Testis (tissue), 2 donors: ENCODE measurements around the gene TIGIT.

Experiments
- CTCF ChIP-seq, 3 experiments: fragments of 450-650 bp in 2 of 3; fragments of 200-600 bp in 1 of 3; sonication (generic) in 1 of 3; IDR thresholded peaks; one replicate each; pipeline ENCODE4 v1.5.1; 2016 to 2019; ENCODE audit warnings: antibody characterized with exemption in 3 of 3, mild to moderate bottlenecking in 2 of 3, moderate library complexity in 1 of 3
- POLR2A ChIP-seq: fragments of 450-650 bp; IDR thresholded peaks from one replicate; pipeline ENCODE4 v1.6.1; 2017; ENCODE audit warnings: antibody characterized with exemption, mild to moderate bottlenecking, moderate library complexity

- TF ChIP-seq CTCF (IDR thresholded peaks at IDR 0.05) = peak in 2 of 3 experiments; percentile 19 to 61
- no peak for TF ChIP-seq POLR2A
Observed at GRCh38 chr3:114336122-114336697, 42.4 kb downstream of the TIGIT start.
